ENCODE results near the gene WDR70. TPM values are rescaled to one million over a fixed set of nuclear protein-coding genes. Genes with fewer than 3 reads are reported as not detected.
A peak's percentile ranks its signal among the peaks of the same experiment; 100 is the strongest.
"Not testable (repeated sequence)": the region's sequence is repeated elsewhere in the genome, so short reads cannot be mapped to it uniquely, and the experiment has no call there.

Gene WDR70
- total RNA-seq, 1 experiment from 2014 or later, result 35.0 TPM

DNA sequence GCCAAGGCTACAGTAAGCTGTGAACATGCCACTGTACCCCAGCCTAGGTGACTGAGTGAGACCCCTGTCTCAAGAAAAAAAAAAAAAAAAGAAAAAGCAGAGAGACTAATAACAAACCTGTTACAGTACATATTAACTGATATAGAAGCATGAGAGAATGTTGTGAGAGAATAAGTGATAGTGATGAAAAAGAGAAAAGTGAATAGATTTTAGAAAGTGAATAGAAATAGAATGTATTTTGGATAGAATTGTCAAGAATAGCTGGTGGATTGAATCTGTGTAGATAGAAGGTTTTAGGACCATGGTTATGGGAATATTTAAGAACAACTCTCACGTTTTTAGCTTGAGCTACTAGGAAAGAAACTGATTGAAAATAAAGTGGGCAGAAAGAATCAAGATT lies 135.8 kb downstream of the WDR70 start:
- ATAC-seq, result no peak
- TF ChIP-seq SOX15 (CRISPR knock-in tag; IDR thresholded peaks at IDR 0.05) (no peak), MXD4 (CRISPR knock-in tag; IDR thresholded peaks at IDR 0.05; ENCODE audit: borderline replicate concordance) (no peak), GABPB1 (CRISPR knock-in tag; IDR thresholded peaks at IDR 0.05) (no peak), ELF4 (CRISPR knock-in tag; IDR thresholded peaks at IDR 0.05; ENCODE audit: low read depth) (no peak), ETV6 (CRISPR knock-in tag; IDR thresholded peaks at IDR 0.05) (no peak), RELA (CRISPR knock-in tag; IDR thresholded peaks at IDR 0.05; ENCODE audit: borderline replicate concordance) (no peak), MYBL2 (CRISPR knock-in tag; IDR thresholded peaks at IDR 0.05) (no peak), GTF2I (CRISPR knock-in tag; conservative IDR thresholded peaks at IDR 0.05) (no peak), ESRRA (CRISPR knock-in tag; IDR thresholded peaks at IDR 0.05; ENCODE audit: borderline replicate concordance) (no peak), CBFB (CRISPR knock-in tag; IDR thresholded peaks at IDR 0.05; ENCODE audit: low read depth) (no peak), NFATC4 (CRISPR knock-in tag; IDR thresholded peaks at IDR 0.05) (no peak), HMGA2 (CRISPR knock-in tag; IDR thresholded peaks at IDR 0.05) (no peak)
- TF ChIP-seq, protein P1, sequence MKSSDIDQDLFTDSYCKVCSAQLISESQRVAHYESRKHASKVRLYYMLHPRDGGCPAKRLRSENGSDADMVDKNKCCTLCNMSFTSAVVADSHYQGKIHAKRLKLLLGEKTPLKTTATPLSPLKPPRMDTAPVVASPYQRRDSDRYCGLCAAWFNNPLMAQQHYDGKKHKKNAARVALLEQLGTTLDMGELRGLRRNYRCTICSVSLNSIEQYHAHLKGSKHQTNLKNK (CRISPR knock-in tag; IDR thresholded peaks at IDR 0.05), result no peak
- TF ChIP-seq, protein P2, sequence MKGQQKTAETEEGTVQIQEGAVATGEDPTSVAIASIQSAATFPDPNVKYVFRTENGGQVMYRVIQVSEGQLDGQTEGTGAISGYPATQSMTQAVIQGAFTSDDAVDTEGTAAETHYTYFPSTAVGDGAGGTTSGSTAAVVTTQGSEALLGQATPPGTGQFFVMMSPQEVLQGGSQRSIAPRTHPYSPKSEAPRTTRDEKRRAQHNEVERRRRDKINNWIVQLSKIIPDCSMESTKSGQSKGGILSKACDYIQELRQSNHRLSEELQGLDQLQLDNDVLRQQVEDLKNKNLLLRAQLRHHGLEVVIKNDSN (CRISPR knock-in tag; IDR thresholded peaks at IDR 0.05), result no peak
- TF ChIP-seq, protein P3, sequence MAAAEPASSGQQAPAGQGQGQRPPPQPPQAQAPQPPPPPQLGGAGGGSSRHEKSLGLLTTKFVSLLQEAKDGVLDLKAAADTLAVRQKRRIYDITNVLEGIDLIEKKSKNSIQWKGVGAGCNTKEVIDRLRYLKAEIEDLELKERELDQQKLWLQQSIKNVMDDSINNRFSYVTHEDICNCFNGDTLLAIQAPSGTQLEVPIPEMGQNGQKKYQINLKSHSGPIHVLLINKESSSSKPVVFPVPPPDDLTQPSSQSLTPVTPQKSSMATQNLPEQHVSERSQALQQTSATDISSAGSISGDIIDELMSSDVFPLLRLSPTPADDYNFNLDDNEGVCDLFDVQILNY (CRISPR knock-in tag; IDR thresholded peaks at IDR 0.05), result no peak
- TF ChIP-seq, protein P4, sequence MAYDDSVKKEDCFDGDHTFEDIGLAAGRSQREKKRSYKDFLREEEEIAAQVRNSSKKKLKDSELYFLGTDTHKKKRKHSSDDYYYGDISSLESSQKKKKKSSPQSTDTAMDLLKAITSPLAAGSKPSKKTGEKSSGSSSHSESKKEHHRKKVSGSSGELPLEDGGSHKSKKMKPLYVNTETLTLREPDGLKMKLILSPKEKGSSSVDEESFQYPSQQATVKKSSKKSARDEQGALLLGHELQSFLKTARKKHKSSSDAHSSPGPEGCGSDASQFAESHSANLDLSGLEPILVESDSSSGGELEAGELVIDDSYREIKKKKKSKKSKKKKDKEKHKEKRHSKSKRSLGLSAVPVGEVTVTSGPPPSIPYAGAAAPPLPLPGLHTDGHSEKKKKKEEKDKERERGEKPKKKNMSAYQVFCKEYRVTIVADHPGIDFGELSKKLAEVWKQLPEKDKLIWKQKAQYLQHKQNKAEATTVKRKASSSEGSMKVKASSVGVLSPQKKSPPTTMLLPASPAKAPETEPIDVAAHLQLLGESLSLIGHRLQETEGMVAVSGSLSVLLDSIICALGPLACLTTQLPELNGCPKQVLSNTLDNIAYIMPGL (CRISPR knock-in tag; IDR thresholded peaks at IDR 0.05), result no peak
- TF ChIP-seq, protein P5, sequence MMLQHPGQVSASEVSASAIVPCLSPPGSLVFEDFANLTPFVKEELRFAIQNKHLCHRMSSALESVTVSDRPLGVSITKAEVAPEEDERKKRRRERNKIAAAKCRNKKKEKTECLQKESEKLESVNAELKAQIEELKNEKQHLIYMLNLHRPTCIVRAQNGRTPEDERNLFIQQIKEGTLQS (CRISPR knock-in tag; conservative IDR thresholded peaks at IDR 0.05), result no peak
- no peaks in the 10 kb centered on the region for H3K27me3 Mint-ChIP-seq (ENCODE audit: low read depth)

DNA sequence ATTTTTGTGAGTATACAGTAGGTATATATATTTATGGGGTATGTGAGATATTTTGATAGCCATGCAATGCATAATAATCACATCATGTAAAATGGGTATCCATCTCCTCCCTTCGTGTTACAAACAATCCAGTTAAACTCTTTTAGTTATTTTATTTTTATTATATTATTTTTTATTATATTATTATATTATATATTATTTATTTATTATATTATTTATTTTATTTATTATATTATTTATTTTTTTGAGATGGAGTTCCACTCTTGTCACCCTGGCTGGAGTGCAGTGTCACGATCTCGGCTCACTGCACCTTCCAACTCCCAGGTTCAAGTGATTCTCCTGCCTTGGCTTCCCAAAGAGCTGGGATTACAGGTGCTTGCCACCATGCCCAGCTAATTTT lies 138.6 kb downstream of the WDR70 start:
- H3K27ac Mint-ChIP-seq, result no peak overlapping the region
- ChIA-PET POLR2A (no interaction called here), CTCF (no interaction called here)
- H3K36me3 Mint-ChIP-seq, result peaks cover 36% of the 10 kb centered on the region
- H3K4me3 Mint-ChIP-seq, result no peak overlapping the region
- H3K27me3 Mint-ChIP-seq (ENCODE audit: low read depth), result no peaks in the 10 kb centered on the region
- no peaks in the 10 kb centered on the region for H3K4me1 Mint-ChIP-seq
- DNase-seq (ENCODE audit: low spot score), result no peak
- no peak for ATAC-seq
- TF ChIP-seq GABPB1 (CRISPR knock-in tag; IDR thresholded peaks at IDR 0.05), result no peak
- peak; percentile 97 for TF ChIP-seq HMGA2 (CRISPR knock-in tag; IDR thresholded peaks at IDR 0.05)
- H3K9me3 Mint-ChIP-seq, result peaks cover 25% of the 10 kb centered on the region

More for the DNA sequence above, 135.8 kb downstream of the WDR70 start:
- Mint-ChIP-seq H3K4me3 (no peak overlapping the region), H3K4me1 (no peaks in the 10 kb centered on the region), H3K36me3 (peaks cover 15% of the 10 kb centered on the region), H3K27ac (no peak overlapping the region), H3K9me3 (peaks cover 12% of the 10 kb centered on the region)
- CTCF ChIA-PET, result no interaction called here
- DNase-seq (ENCODE audit: low spot score), result no peak
- POLR2A ChIA-PET, result no interaction called here

DNA sequence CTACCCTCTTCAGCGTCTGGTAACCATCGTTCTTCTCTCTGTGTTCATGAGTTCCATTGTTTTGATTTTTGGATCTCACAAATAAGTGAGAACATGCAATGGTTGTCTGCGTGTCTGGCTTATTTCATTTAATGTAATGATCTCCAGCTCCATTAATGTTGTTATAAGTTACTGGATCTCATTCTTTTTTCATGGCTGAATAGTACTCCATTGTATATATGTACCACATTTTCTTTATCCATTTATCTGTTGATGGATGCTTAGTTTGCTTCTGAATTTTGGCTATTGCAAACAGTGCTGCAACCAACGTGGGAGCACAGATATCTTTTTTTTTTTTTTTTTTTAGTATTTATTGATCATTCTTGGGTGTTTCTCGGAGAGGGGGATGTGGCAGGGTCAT lies 139.2 kb downstream of the WDR70 start:
- H3K4me1 Mint-ChIP-seq; DNase-seq (ENCODE audit: low spot score); ATAC-seq; H3K27ac Mint-ChIP-seq; POLR2A ChIA-PET; CTCF ChIA-PET; H3K27me3 Mint-ChIP-seq (ENCODE audit: low read depth); H3K4me3 Mint-ChIP-seq: not testable (repeated sequence)
- Mint-ChIP-seq H3K9me3 (peaks cover 29% of the 10 kb centered on the region), H3K36me3 (peaks cover 43% of the 10 kb centered on the region)

DNA sequence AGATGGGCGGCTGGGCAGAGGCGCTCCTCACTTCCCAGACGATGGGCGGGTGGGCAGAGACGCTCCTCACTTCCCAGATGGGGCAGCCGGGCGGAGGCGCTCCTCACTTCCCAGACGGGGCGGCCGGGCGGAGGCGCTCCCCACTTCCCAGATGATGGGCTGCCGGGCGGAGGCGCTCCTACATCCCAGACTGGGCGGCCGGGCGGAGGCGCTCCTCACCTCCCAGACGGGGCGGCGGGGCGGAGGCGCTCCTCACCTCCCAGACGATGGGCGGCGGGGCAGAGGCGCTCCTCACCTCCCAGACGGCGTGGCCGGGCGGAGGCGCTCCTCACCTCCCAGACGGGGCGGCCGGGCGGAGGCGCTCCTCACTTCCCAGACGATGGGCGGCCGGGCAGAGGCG lies 140.2 kb downstream of the WDR70 start:
- H3K27ac Mint-ChIP-seq, result no peak overlapping the region
- H3K4me1 Mint-ChIP-seq, result no peaks in the 10 kb centered on the region
- POLR2A ChIA-PET, result no interaction called here
- no peaks in the 10 kb centered on the region for H3K27me3 Mint-ChIP-seq (ENCODE audit: low read depth)
- CTCF ChIA-PET, result no interaction called here
- peaks cover 51% of the 10 kb centered on the region for H3K36me3 Mint-ChIP-seq
- no peak for DNase-seq (ENCODE audit: low spot score)
- H3K9me3 Mint-ChIP-seq, result peaks cover 38% of the 10 kb centered on the region
- no peak for ATAC-seq
- H3K4me3 Mint-ChIP-seq, result no peak overlapping the region
- TF ChIP-seq, protein P5 (CRISPR knock-in tag; conservative IDR thresholded peaks at IDR 0.05), result no peak
- TF ChIP-seq, protein P6, sequence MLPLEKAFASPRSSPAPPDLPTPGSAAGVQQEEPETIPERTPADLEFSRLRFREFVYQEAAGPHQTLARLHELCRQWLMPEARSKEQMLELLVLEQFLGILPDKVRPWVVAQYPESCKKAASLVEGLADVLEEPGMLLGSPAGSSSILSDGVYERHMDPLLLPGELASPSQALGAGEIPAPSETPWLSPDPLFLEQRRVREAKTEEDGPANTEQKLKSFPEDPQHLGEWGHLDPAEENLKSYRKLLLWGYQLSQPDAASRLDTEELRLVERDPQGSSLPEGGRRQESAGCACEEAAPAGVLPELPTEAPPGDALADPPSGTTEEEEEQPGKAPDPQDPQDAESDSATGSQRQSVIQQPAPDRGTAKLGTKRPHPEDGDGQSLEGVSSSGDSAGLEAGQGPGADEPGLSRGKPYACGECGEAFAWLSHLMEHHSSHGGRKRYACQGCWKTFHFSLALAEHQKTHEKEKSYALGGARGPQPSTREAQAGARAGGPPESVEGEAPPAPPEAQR (CRISPR knock-in tag; IDR thresholded peaks at IDR 0.05), result no peak
- TF ChIP-seq, protein P7, sequence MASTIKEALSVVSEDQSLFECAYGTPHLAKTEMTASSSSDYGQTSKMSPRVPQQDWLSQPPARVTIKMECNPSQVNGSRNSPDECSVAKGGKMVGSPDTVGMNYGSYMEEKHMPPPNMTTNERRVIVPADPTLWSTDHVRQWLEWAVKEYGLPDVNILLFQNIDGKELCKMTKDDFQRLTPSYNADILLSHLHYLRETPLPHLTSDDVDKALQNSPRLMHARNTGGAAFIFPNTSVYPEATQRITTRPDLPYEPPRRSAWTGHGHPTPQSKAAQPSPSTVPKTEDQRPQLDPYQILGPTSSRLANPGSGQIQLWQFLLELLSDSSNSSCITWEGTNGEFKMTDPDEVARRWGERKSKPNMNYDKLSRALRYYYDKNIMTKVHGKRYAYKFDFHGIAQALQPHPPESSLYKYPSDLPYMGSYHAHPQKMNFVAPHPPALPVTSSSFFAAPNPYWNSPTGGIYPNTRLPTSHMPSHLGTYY (CRISPR knock-in tag; IDR thresholded peaks at IDR 0.05), result no peak
- TF ChIP-seq NFATC4 (CRISPR knock-in tag; IDR thresholded peaks at IDR 0.05), result no peak
- no peak for TF ChIP-seq CREM (CRISPR knock-in tag; IDR thresholded peaks at IDR 0.05)
- TF ChIP-seq, protein P8, sequence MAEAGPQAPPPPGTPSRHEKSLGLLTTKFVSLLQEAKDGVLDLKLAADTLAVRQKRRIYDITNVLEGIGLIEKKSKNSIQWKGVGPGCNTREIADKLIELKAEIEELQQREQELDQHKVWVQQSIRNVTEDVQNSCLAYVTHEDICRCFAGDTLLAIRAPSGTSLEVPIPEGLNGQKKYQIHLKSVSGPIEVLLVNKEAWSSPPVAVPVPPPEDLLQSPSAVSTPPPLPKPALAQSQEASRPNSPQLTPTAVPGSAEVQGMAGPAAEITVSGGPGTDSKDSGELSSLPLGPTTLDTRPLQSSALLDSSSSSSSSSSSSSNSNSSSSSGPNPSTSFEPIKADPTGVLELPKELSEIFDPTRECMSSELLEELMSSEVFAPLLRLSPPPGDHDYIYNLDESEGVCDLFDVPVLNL (CRISPR knock-in tag; IDR thresholded peaks at IDR 0.05; ENCODE audit: borderline replicate concordance, low read depth), result no peak

Measured in WTC11 (cell line).